C4-2B (cell line): Measurements from ENCODE around the gene SUPT5H.
"Not testable (repeated sequence)": the region's sequence is repeated elsewhere in the genome, so short reads cannot be mapped to it uniquely, and the experiment has no call there.

Experiments used
- H3K27ac ChIP-seq: fragments of 450-650 bp; 2 replicates; pipeline ENCODE4 v1.5.1; 2017
- CTCF ChIP-seq: fragments of 450-650 bp; conservative IDR thresholded peaks from 2 replicates; pipeline ENCODE4 v1.5.1; 2017; ENCODE audit warnings: mild to moderate bottlenecking
- ZFX ChIP-seq: fragments of 450-650 bp; IDR thresholded peaks from 2 replicates; pipeline ENCODE4 v1.6.1; 2017

The SUPT5H gene

GRCh38 chr19:39475748-39476147 lies 30.4 kb downstream of the SUPT5H start:
- TF ChIP-seq CTCF (no peak), ZFX (no peak)

DNA sequence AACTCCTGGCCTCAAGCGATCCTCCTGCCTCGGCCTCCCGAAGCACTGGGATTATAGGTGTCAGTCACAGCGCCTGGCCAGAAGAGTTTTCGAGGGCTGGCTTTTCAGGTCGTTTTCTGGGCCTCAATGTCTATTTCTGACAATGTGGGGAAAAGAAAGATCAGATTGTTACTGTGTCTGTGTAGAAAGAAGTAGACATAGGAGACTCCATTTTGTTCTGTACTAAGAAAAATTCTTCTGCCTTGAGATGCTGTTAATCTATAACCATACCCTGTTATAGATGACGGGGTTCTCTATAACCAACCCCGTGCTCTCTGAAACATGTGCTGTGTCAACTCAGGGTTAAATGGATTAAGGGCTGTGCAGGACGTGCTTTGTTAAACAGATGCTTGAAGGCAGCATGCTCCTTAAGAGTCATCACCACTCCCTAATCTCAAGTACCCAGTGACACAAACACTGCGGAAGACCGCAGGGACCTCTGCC lies 34.0 kb downstream of the SUPT5H start:
- H3K27ac ChIP-seq: not testable (repeated sequence)

More at GRCh38 chr19:39475748-39476147, 30.4 kb downstream of the SUPT5H start:
- H3K27ac ChIP-seq: no peak overlapping the region

DNA sequence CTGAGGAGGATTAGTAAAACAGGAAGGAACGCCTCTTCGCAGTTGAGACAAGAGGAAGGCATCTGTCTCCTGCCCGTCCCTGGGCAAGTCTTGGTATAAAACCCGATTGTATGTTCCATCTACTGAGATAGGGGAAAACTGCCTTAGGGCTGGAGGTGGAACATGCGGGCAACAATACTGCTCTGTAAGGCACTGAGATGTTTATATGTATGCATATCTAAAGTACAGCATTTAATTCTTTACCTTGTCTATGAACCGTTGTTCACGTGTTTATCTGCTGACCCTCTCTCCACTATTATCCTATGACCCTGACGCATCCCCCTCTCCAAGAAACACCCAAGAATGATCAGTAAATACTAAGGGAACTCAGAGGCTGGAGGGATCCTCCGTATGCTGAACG lies 34.5 kb downstream of the SUPT5H start:
- H3K27ac ChIP-seq: peak overlapping the region; percentile 96
- no peak for TF ChIP-seq ZFX
- TF ChIP-seq CTCF: no peak

DNA sequence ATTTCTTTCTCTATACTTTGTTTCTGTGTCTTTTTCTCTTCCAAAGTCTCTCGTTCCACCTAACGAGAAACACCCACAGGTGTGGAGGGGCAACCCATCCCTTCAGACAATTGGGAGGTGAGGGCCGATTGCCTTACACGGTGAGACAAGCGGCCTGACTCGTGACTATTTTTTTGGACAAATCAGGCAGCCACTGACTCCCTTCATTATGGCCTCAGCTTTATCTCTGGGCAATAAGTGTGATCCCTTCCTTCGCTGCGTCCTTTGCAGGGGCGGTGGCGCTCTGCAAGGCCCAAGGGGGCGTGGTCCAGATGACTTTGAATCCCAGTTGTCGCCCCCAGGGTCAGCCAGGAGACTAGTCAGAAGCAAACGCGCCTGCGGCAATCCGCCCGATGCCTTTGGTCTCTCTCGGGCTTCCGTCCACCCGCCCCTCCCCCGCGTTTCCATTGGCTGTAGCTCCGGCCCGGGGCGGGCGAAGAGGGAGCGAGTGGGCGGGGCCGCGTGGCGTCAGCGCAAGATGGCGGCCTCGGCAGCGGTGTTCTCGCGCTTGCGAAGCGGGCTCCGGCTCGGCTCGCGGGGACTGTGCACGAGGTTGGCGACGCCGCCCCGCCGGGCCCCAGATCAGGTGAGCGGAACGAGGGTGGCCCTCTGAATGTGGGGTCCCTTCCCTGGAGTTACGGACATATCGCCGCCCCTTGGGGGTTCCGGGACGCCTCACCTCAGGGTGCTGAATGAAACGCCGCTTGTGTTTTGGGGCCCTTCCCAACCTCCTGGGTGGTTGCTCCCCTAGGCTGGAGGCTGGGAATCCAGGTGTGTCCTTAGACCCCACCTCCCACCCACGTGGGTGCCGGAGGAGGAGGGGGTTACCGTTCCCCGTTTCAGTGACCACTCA lies 35.2 kb downstream of the SUPT5H start, which contains the start of gene TIMM50:
TIMM50 (plus strand) TSS at position 502 of the 892 bp plus-strand sequence; CDS start at position 518, 16 bp downstream.
- TF ChIP-seq CTCF (no peak), ZFX (no peak)
- H3K27ac ChIP-seq: peak within 1 kb of the TSS; percentile 96

DNA sequence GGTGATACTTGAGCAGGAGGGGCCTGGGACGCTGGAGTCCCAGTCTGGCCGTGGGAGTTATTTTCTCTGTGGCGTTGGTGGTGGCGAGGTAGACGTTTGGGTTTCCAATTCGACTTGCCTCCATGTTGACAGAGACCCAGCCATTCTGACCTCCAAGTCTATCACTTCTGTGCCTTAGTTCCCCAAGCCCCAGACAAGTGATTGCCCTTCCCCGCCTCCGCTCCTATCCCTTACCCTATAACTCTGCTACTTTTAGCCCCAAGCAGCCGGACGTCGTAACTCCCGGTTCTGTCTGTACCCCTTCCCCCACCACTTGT lies 35.8 kb downstream of the SUPT5H start:
- TF ChIP-seq CTCF: no peak
- no peak for TF ChIP-seq ZFX
- H3K27ac ChIP-seq: peak overlapping the region; percentile 96

- peak overlapping the region; percentile 96 for H3K27ac ChIP-seq
- TF ChIP-seq CTCF (no peak), ZFX (no peak)
These were observed 36.3 kb downstream of the SUPT5H start for GRCh38 chr19:39481676-39482075.

DNA sequence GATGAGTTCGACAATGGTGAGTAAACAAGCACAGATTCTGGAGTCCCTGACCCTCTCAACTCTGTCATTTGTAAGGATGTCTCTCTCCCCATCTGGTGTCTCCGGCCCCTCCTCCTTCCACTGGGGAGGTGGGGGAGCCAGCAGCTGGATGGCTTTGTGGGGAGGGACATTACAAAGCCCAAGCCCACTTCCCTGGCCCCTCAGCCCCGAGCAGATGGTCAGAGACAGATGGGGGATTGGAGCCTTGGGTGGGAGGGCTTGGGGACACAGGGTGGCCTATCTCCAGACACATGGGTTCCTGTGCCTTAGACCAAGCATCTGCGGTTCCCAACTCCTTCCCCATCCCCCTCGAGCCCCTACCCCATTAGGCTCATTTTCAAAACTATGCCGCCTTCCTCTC lies 37.8 kb downstream of the SUPT5H start:
- no peak overlapping the region for H3K27ac ChIP-seq
- TF ChIP-seq ZFX (no peak), CTCF (no peak)

- H3K27ac ChIP-seq: no peak overlapping the region
- TF ChIP-seq ZFX (no peak), CTCF (no peak)
These were observed 44.4 kb downstream of the SUPT5H start for GRCh38 chr19:39489756-39490155.
